ENCODE measurements around the gene CHRNE.

DNA sequence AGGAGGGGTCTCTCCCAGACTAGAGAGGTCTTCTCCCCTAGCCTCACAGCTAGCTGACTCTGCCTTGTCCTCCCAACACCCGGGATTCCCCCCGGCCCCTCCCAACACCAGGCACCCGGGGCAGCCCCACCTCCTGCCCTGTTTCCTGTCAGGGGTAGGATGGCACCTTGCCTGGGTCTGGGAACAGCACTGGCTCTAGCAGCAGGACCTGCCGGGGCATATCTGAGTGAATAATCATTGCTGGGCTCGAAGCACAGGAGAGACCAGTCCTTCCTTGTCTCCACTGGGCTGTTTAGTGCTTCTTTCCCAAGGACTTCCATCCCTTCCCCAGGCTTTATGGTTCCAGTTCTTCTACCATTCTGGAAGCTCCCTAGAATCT lies 44.0 kb downstream of the CHRNE start:
- TF ChIP-seq, protein P1, sequence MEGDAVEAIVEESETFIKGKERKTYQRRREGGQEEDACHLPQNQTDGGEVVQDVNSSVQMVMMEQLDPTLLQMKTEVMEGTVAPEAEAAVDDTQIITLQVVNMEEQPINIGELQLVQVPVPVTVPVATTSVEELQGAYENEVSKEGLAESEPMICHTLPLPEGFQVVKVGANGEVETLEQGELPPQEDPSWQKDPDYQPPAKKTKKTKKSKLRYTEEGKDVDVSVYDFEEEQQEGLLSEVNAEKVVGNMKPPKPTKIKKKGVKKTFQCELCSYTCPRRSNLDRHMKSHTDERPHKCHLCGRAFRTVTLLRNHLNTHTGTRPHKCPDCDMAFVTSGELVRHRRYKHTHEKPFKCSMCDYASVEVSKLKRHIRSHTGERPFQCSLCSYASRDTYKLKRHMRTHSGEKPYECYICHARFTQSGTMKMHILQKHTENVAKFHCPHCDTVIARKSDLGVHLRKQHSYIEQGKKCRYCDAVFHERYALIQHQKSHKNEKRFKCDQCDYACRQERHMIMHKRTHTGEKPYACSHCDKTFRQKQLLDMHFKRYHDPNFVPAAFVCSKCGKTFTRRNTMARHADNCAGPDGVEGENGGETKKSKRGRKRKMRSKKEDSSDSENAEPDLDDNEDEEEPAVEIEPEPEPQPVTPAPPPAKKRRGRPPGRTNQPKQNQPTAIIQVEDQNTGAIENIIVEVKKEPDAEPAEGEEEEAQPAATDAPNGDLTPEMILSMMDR (conservative IDR thresholded peaks at IDR 0.05; ENCODE audit: low read length) = no peak
- TF ChIP-seq EZH2phosphoT487 (IDR thresholded peaks at IDR 0.05; ENCODE audit: borderline replicate concordance, low read depth, low read length) = no peak

Measured in OCI-LY7 (cell line).